ENCODE measurements around the gene TMEM25. TPM values are rescaled to one million over a fixed set of nuclear protein-coding genes. Genes with fewer than 3 reads are reported as not detected.

The TMEM25 gene
- total and polyA plus RNA-seq, 2 of the 13 experiments (the other 11 are each of a cell fraction or from before 2014, with no cell fraction given) = 7.5 to 17.2 TPM

DNA sequence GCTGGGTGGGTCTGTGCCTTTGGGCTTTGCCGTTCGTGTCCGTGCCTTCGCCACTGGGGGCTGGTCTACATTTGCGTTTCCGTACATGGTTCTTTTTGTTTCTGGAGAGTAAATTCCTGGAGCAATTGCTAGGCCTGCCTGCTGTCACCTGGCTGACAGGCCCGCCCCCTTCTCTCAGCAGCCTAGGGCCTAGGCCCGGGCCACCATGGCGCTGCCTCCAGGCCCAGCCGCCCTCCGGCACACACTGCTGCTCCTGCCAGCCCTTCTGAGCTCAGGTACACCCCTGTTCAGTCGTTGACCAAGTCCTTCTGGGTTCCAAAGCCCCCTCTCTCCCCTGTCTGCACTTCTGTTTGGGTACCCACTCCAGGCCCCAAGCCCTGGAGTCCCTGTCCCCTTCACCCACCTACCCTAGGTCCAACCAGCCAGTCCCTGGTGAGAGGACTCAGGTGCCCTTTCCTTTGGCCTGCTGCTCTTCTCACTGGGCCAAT, 649 bp downstream of the TMEM25 start (continued):
- TF ChIP-seq, protein P1, sequence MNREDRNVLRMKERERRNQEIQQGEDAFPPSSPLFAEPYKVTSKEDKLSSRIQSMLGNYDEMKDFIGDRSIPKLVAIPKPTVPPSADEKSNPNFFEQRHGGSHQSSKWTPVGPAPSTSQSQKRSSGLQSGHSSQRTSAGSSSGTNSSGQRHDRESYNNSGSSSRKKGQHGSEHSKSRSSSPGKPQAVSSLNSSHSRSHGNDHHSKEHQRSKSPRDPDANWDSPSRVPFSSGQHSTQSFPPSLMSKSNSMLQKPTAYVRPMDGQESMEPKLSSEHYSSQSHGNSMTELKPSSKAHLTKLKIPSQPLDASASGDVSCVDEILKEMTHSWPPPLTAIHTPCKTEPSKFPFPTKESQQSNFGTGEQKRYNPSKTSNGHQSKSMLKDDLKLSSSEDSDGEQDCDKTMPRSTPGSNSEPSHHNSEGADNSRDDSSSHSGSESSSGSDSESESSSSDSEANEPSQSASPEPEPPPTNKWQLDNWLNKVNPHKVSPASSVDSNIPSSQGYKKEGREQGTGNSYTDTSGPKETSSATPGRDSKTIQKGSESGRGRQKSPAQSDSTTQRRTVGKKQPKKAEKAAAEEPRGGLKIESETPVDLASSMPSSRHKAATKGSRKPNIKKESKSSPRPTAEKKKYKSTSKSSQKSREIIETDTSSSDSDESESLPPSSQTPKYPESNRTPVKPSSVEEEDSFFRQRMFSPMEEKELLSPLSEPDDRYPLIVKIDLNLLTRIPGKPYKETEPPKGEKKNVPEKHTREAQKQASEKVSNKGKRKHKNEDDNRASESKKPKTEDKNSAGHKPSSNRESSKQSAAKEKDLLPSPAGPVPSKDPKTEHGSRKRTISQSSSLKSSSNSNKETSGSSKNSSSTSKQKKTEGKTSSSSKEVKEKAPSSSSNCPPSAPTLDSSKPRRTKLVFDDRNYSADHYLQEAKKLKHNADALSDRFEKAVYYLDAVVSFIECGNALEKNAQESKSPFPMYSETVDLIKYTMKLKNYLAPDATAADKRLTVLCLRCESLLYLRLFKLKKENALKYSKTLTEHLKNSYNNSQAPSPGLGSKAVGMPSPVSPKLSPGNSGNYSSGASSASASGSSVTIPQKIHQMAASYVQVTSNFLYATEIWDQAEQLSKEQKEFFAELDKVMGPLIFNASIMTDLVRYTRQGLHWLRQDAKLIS (CRISPR knock-in tag; IDR thresholded peaks at IDR 0.05) = no peak
- TF ChIP-seq, protein P2, sequence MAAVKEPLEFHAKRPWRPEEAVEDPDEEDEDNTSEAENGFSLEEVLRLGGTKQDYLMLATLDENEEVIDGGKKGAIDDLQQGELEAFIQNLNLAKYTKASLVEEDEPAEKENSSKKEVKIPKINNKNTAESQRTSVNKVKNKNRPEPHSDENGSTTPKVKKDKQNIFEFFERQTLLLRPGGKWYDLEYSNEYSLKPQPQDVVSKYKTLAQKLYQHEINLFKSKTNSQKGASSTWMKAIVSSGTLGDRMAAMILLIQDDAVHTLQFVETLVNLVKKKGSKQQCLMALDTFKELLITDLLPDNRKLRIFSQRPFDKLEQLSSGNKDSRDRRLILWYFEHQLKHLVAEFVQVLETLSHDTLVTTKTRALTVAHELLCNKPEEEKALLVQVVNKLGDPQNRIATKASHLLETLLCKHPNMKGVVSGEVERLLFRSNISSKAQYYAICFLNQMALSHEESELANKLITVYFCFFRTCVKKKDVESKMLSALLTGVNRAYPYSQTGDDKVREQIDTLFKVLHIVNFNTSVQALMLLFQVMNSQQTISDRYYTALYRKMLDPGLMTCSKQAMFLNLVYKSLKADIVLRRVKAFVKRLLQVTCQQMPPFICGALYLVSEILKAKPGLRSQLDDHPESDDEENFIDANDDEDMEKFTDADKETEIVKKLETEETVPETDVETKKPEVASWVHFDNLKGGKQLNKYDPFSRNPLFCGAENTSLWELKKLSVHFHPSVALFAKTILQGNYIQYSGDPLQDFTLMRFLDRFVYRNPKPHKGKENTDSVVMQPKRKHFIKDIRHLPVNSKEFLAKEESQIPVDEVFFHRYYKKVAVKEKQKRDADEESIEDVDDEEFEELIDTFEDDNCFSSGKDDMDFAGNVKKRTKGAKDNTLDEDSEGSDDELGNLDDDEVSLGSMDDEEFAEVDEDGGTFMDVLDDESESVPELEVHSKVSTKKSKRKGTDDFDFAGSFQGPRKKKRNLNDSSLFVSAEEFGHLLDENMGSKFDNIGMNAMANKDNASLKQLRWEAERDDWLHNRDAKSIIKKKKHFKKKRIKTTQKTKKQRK (IDR thresholded peaks at IDR 0.05; ENCODE audit: low read length) = no peak
- TF ChIP-seq ZNF350 (CRISPR knock-in tag; IDR thresholded peaks at IDR 0.05; ENCODE audit: borderline replicate concordance, low read depth) (0 out of 2 replicates have a peak, but pooled peaks have one; percentile 23), PAF1 (CRISPR knock-in tag; IDR thresholded peaks at IDR 0.05) (no peak), ZZZ3 (CRISPR knock-in tag; IDR thresholded peaks at IDR 0.05; ENCODE audit: borderline replicate concordance) (0 out of 2 replicates have a peak, but pooled peaks have one; percentile 47), TBP (CRISPR knock-in tag; IDR thresholded peaks at IDR 0.05) (no peak), GATAD1 (CRISPR knock-in tag; IDR thresholded peaks at IDR 0.05) (no peak)
- TF ChIP-seq, protein P3, sequence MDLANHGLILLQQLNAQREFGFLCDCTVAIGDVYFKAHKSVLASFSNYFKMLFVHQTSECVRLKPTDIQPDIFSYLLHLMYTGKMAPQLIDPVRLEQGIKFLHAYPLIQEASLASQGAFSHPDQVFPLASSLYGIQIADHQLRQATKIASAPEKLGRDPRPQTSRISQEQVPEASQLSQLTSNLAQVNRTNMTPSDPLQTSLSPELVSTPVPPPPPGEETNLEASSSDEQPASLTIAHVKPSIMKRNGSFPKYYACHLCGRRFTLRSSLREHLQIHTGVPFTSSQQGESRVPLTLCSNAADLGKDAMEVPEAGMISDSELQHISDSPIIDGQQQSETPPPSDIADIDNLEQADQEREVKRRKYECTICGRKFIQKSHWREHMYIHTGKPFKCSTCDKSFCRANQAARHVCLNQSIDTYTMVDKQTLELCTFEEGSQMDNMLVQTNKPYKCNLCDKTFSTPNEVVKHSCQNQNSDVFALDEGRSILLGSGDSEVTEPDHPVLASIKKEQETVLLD (CRISPR knock-in tag; IDR thresholded peaks at IDR 0.05; ENCODE audit: low read depth) = no peak

Measured in HepG2 (cell line).